Mesothelial cell of epicardium (in vitro differentiated cells): ENCODE data around the gene WWC2. TPM values are rescaled to one million over a fixed set of nuclear protein-coding genes. Genes with fewer than 3 reads are reported as not detected.

Experiments used
- DNase-seq, 2 experiments: peaks; one replicate each; pipeline ENCODE4 v3.0.0; 2021; ENCODE audit warnings: low spot score in 2 of 2; ENCODE audit not compliant: unreplicated experiment in 2 of 2
- H3K27ac Mint-ChIP-seq: 2 replicates; pipeline ENCODE4 v1.8.0; 2021; ENCODE audit warnings: mixed read lengths
- H3K27me3 Mint-ChIP-seq: 2 replicates; pipeline ENCODE4 v1.8.0; 2021; ENCODE audit warnings: low read depth, mixed read lengths
- H3K36me3 Mint-ChIP-seq: 2 replicates; pipeline ENCODE4 v1.8.0; 2021; ENCODE audit warnings: mixed read lengths
- H3K4me1 Mint-ChIP-seq: 2 replicates; pipeline ENCODE4 v1.8.0; 2021; ENCODE audit warnings: mixed read lengths
- H3K4me3 Mint-ChIP-seq: 2 replicates; pipeline ENCODE4 v1.8.0; 2021; ENCODE audit warnings: mild to moderate bottlenecking, moderate library complexity, mixed read lengths
- H3K9me3 Mint-ChIP-seq: 2 replicates; pipeline ENCODE4 v1.8.0; 2021; ENCODE audit warnings: mixed read lengths
- total RNA-seq: library from RNA; stranded (reverse); gene quantifications from 3 replicates; pipeline ENCODE4 v1.2.1, GENCODE V29; 2021
- TF ChIP-seq, protein P1 (sequence below): fragments of 200-600 bp; sonication (generic); IDR thresholded peaks from one replicate; pipeline ENCODE4 v1.5.0; 2021; ENCODE audit warnings: antibody characterized with exemption; ENCODE audit not compliant: unreplicated experiment

WWC2 gene
- total RNA-seq, 1 donor from 2014 or later = 64.1 TPM

DNA sequence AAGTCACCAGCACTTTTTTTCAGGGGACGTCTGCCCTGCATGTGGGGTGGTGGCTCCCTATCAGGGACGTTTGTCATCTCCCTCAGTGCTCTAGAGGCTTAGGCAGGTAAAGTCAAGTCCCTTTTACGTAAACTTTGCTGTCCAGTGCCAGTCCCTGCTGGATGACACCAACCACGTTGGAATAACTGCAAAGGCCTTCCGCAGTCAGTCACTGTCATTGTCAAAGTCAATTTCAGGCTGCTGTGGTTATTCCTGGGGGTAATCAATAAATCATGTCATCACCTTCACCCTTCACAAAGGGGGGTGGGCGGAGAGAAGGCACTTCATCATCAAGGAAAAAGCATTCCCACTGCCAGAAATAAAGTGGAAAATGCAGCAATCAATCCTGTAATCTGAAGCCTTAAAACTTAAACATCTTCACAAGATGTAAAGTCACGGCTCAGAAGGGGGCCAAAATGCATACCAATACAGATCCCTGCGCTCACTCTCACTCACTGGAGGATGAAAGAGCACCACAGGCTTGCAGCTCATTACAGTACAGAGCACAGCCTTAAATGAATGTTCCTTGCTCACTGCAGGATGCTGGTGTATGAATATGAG lies 164.8 kb downstream of the WWC2 start:
- Mint-ChIP-seq H3K27me3 (no peaks in the 10 kb centered on the region), H3K4me1 (peaks cover 18% of the 10 kb centered on the region), H3K4me3 (no peak overlapping the region), H3K9me3 (no peaks in the 10 kb centered on the region), H3K27ac (no peak overlapping the region), H3K36me3 (peaks cover 30% of the 10 kb centered on the region)
- TF ChIP-seq, protein P1, sequence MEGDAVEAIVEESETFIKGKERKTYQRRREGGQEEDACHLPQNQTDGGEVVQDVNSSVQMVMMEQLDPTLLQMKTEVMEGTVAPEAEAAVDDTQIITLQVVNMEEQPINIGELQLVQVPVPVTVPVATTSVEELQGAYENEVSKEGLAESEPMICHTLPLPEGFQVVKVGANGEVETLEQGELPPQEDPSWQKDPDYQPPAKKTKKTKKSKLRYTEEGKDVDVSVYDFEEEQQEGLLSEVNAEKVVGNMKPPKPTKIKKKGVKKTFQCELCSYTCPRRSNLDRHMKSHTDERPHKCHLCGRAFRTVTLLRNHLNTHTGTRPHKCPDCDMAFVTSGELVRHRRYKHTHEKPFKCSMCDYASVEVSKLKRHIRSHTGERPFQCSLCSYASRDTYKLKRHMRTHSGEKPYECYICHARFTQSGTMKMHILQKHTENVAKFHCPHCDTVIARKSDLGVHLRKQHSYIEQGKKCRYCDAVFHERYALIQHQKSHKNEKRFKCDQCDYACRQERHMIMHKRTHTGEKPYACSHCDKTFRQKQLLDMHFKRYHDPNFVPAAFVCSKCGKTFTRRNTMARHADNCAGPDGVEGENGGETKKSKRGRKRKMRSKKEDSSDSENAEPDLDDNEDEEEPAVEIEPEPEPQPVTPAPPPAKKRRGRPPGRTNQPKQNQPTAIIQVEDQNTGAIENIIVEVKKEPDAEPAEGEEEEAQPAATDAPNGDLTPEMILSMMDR = no peak
- DNase-seq = no peak

- DNase-seq = no peak
- peaks cover 36% of the 10 kb centered on the region for H3K36me3 Mint-ChIP-seq
- peaks cover 18% of the 10 kb centered on the region for H3K4me1 Mint-ChIP-seq
- H3K9me3 Mint-ChIP-seq = no peaks in the 10 kb centered on the region
- no peak overlapping the region for H3K4me3 Mint-ChIP-seq
- no peaks in the 10 kb centered on the region for H3K27me3 Mint-ChIP-seq
- TF ChIP-seq, protein P1 = no peak
- H3K27ac Mint-ChIP-seq = no peak overlapping the region
These were observed 165.6 kb downstream of the WWC2 start for GRCh38 chr4:183264614-183265013.

DNA sequence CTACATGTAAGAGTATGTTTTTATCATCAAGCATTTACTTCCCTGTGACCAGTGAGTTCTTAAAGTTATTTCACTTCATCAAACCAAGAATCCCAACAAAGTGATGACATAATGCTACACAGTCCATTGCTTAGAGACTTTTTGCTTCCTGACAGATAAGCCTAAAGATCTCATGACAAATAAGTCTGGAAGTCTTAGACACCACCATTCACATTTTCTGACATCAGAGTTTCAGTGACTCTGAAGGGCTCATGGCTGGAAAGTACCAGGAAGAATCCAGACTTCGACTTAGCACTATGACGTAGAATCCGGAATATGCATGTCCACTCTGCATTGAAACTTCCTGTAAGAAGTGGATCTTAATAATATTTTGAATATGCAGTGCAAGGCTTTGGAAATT lies 167.3 kb downstream of the WWC2 start:
- Mint-ChIP-seq H3K4me3 (no peak overlapping the region), H3K27me3 (no peaks in the 10 kb centered on the region), H3K4me1 (peaks cover 18% of the 10 kb centered on the region), H3K36me3 (peaks cover 42% of the 10 kb centered on the region), H3K9me3 (no peaks in the 10 kb centered on the region), H3K27ac (no peak overlapping the region)
- no peak for DNase-seq
- TF ChIP-seq, protein P1 = no peak

GRCh38 chr4:183268556-183268955 lies 169.5 kb downstream of the WWC2 start:
- peaks cover 5% of the 10 kb centered on the region for H3K4me1 Mint-ChIP-seq
- H3K36me3 Mint-ChIP-seq = peaks cover 54% of the 10 kb centered on the region
- H3K4me3 Mint-ChIP-seq = no peak overlapping the region

GRCh38 chr4:183272384-183272783 lies 173.3 kb downstream of the WWC2 start:
- Mint-ChIP-seq H3K36me3 (peaks cover 66% of the 10 kb centered on the region), H3K27ac (no peak overlapping the region), H3K9me3 (peaks cover 28% of the 10 kb centered on the region), H3K4me1 (no peaks in the 10 kb centered on the region), H3K27me3 (no peaks in the 10 kb centered on the region), H3K4me3 (no peak overlapping the region)
- TF ChIP-seq, protein P1 = no peak
- no peak for DNase-seq

More at GRCh38 chr4:183268556-183268955, 169.5 kb downstream of the WWC2 start:
- no peak overlapping the region for H3K27ac Mint-ChIP-seq
- H3K9me3 Mint-ChIP-seq = peaks cover under 1% of the 10 kb centered on the region
- no peaks in the 10 kb centered on the region for H3K27me3 Mint-ChIP-seq
- no peak for DNase-seq
- TF ChIP-seq, protein P1 = no peak
